NCI-H345 treated with DMSO at 0.1 percent for 48 hours (cell line): Measurements from ENCODE around the gene EMCN.
"Not testable (repeated sequence)": the region's sequence is repeated elsewhere in the genome, so short reads cannot be mapped to it uniquely, and the experiment has no call there.

ENCODE experiments used
- DNase-seq: peaks from one replicate; lab custom pipeline; 2025; ENCODE audit not compliant: unreplicated experiment; lab: John Stamatoyannopoulos, UW

The EMCN gene

GRCh38 chr4:100386270-100386669 is 131.6 kb downstream of the EMCN start:
- no peak for DNase-seq

- not testable (repeated sequence) for DNase-seq
Observed at GRCh38 chr4:100380401-100380800, 137.4 kb downstream of the EMCN start.

- DNase-seq, result no peak
Observed at GRCh38 chr4:100379583-100380105, 138.2 kb downstream of the EMCN start.

GRCh38 chr4:100372432-100372831 is 145.4 kb downstream of the EMCN start:
- DNase-seq, result no peak

- DNase-seq, result no peak
Observed at GRCh38 chr4:100369871-100370270, 148.0 kb downstream of the EMCN start.

GRCh38 chr4:100367451-100367850 is 150.4 kb downstream of the EMCN start:
- DNase-seq, result no peak

GRCh38 chr4:100366213-100366612 is 151.6 kb downstream of the EMCN start:
- no peak for DNase-seq

- DNase-seq, result no peak
Observed at GRCh38 chr4:100362366-100362765, 155.5 kb downstream of the EMCN start.

- no peak for DNase-seq
Observed at GRCh38 chr4:100361336-100361735, 156.5 kb downstream of the EMCN start.

- DNase-seq, result no peak
Observed at GRCh38 chr4:100360211-100360610, 157.6 kb downstream of the EMCN start.

GRCh38 chr4:100359441-100359840 is 158.4 kb downstream of the EMCN start:
- DNase-seq, result no peak

- no peak for DNase-seq
Observed at GRCh38 chr4:100357542-100357941, 160.3 kb downstream of the EMCN start.

- DNase-seq, result no peak
Observed at GRCh38 chr4:100356172-100356571, 161.7 kb downstream of the EMCN start.

GRCh38 chr4:100352352-100352751 is 165.5 kb downstream of the EMCN start:
- not testable (repeated sequence) for DNase-seq

- DNase-seq, result no peak
Observed at GRCh38 chr4:100348473-100348872, 169.3 kb downstream of the EMCN start.

GRCh38 chr4:100347241-100347640 is 170.6 kb downstream of the EMCN start:
- no peak for DNase-seq

- no peak for DNase-seq
Observed at GRCh38 chr4:100345585-100345984, 172.2 kb downstream of the EMCN start.
